ENCODE measurements around the gene OR52E2. TPM values are rescaled to one million over a fixed set of nuclear protein-coding genes. Genes with fewer than 3 reads are reported as not detected.

Gene OR52E2
- total RNA-seq: not detected
- long read RNA-seq: 0 reads

GRCh38 chr11:5059391-5059790 is at the start of gene OR52E2:
Gene OR52E2 (minus strand): TSS chr11:5059627. CDS start chr11:5059627, 0 bp downstream.
- Histone ChIP-seq H3K27me3 (ENCODE audit: low read depth) (no peaks in the 10 kb centered on the region), H3K4me1 (no peaks in the 10 kb centered on the region), H3K4me3 (no peak within 1 kb of the TSS), H3K36me3 (no peaks in the 10 kb centered on the region), H3K9me3 (replicated peaks) (no peaks in the 10 kb centered on the region), H3K27ac (replicated peaks) (no peak within 1 kb of the TSS)
- TF ChIP-seq, protein P1, sequence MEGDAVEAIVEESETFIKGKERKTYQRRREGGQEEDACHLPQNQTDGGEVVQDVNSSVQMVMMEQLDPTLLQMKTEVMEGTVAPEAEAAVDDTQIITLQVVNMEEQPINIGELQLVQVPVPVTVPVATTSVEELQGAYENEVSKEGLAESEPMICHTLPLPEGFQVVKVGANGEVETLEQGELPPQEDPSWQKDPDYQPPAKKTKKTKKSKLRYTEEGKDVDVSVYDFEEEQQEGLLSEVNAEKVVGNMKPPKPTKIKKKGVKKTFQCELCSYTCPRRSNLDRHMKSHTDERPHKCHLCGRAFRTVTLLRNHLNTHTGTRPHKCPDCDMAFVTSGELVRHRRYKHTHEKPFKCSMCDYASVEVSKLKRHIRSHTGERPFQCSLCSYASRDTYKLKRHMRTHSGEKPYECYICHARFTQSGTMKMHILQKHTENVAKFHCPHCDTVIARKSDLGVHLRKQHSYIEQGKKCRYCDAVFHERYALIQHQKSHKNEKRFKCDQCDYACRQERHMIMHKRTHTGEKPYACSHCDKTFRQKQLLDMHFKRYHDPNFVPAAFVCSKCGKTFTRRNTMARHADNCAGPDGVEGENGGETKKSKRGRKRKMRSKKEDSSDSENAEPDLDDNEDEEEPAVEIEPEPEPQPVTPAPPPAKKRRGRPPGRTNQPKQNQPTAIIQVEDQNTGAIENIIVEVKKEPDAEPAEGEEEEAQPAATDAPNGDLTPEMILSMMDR (IDR thresholded peaks at IDR 0.05; ENCODE audit: borderline replicate concordance): no peak
- DNase-seq: no peak
- intact Hi-C loops (cut with micrococcal nuclease): no loop called here

GRCh38 chr11:5107285-5107684 is 47.9 kb upstream of the OR52E2 start:
- no peaks in the 10 kb centered on the region for H3K36me3 ChIP-seq
- intact Hi-C loops (cut with micrococcal nuclease): no loop called here
- H3K4me1 ChIP-seq: no peaks in the 10 kb centered on the region
- no peaks in the 10 kb centered on the region for H3K9me3 ChIP-seq (replicated peaks)
- peaks cover 4% of the 10 kb centered on the region for H3K27me3 ChIP-seq (ENCODE audit: low read depth)
- H3K4me3 ChIP-seq: no peak overlapping the region
- H3K27ac ChIP-seq (replicated peaks): no peak overlapping the region
- no peak for DNase-seq
- TF ChIP-seq, protein P1 (IDR thresholded peaks at IDR 0.05; ENCODE audit: borderline replicate concordance): no peak

DNA sequence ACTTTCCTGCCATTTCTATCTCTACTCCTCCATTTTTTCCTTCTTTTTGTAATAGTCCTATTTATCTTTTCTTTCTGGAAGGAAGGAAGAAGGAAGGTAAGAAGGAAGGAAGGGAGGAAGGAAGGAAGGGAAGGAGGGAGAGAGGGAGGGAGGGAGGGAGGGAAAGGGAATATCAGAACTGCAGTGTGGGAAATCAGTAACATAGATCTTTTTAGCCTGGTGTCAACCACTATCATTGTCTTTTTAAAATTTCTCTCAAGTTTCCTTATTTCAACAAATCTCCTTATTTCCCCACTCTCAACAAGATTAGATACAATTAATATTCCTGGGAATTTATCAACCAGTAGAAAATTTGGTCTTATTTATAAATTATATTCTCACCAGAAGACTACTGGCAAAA is 43.6 kb upstream of the OR52E2 start:
- Histone ChIP-seq H3K27me3 (ENCODE audit: low read depth) (peaks cover 4% of the 10 kb centered on the region), H3K4me3 (no peak overlapping the region), H3K9me3 (replicated peaks) (no peaks in the 10 kb centered on the region), H3K27ac (replicated peaks) (no peak overlapping the region), H3K36me3 (no peaks in the 10 kb centered on the region), H3K4me1 (no peaks in the 10 kb centered on the region)
- intact Hi-C loops (cut with micrococcal nuclease): no loop called here
- TF ChIP-seq, protein P1 (IDR thresholded peaks at IDR 0.05; ENCODE audit: borderline replicate concordance): no peak
- DNase-seq: no peak

DNA sequence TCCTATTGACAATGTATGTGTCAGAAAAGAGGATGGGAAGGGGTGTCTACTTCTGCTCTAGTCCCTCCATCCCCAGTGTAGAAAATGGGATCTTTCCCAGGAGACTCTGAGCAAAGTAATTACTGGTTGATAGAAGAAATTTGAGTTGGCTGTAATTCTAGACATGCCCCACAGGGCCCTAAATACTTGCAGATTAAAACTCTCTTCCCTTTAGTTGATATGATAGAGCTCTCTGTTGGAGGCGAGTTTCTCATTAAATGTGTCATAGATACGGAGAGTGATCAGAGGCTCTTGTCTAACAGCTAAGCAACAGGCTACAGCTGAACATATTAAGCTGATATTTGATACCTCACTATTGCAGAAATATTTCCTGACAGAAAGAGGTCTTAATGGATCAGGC is 42.8 kb upstream of the OR52E2 start:
- Histone ChIP-seq H3K36me3 (no peaks in the 10 kb centered on the region), H3K27ac (replicated peaks) (no peak overlapping the region)
- intact Hi-C loops (cut with micrococcal nuclease): no loop called here

GRCh38 chr11:5096011-5096410 is 36.6 kb upstream of the OR52E2 start:
- DNase-seq: no peak
- intact Hi-C loops (cut with micrococcal nuclease): no loop called here
- H3K9me3 ChIP-seq (replicated peaks): no peaks in the 10 kb centered on the region
- no peak overlapping the region for H3K4me3 ChIP-seq
- no peaks in the 10 kb centered on the region for H3K27me3 ChIP-seq (ENCODE audit: low read depth)
- no peaks in the 10 kb centered on the region for H3K36me3 ChIP-seq
- H3K27ac ChIP-seq (replicated peaks): no peak overlapping the region
- no peaks in the 10 kb centered on the region for H3K4me1 ChIP-seq
- TF ChIP-seq, protein P1 (IDR thresholded peaks at IDR 0.05; ENCODE audit: borderline replicate concordance): no peak

More for the DNA sequence above, 42.8 kb upstream of the OR52E2 start:
- TF ChIP-seq, protein P1 (IDR thresholded peaks at IDR 0.05; ENCODE audit: borderline replicate concordance): no peak
- Histone ChIP-seq H3K9me3 (replicated peaks) (no peaks in the 10 kb centered on the region), H3K4me1 (no peaks in the 10 kb centered on the region), H3K4me3 (no peak overlapping the region), H3K27me3 (ENCODE audit: low read depth) (peaks cover 4% of the 10 kb centered on the region)
- no peak for DNase-seq

Measured in left ventricle myocardium inferior (tissue), 1 donor.